SK-N-SH treated with all-trans-retinoic acid at 6 μM for 48 hours (cell line): ENCODE measurements around the gene HSD11B2.

Experiments
- ATAC-seq: fragments of 200-7000 bp; cut with Tn5 transposase; 3 replicates; pipeline ENCODE4 v1.9.1; 2020; ENCODE audit warnings: mild to moderate bottlenecking, moderate library complexity
- ARNTL ChIP-seq: fragments of 450-650 bp; formaldehyde crosslinking; IDR thresholded peaks from 2 replicates; pipeline ENCODE4 v1.5.0; 2020; ENCODE audit warnings: low read depth, mild to moderate bottlenecking, moderate library complexity, borderline replicate concordance
- BACH2 ChIP-seq: fragments of 250-450 bp; sonication (Bioruptor Pico); IDR thresholded peaks from 2 replicates; pipeline ENCODE4 v1.9.0; 2021; ENCODE audit warnings: mild to moderate bottlenecking, borderline replicate concordance
- CREB5 ChIP-seq: fragments of 250-450 bp; sonication (Bioruptor Pico); IDR thresholded peaks from 2 replicates; pipeline ENCODE4 v1.5.1; 2020; ENCODE audit warnings: low read depth, mild to moderate bottlenecking, moderate library complexity
- CSDC2 ChIP-seq: fragments of 250-450 bp; sonication (Bioruptor Pico); IDR thresholded peaks from 2 replicates; pipeline ENCODE4 v1.5.0; 2020; ENCODE audit warnings: mild to moderate bottlenecking, moderate library complexity
- ESRRG ChIP-seq: fragments of 250-450 bp; sonication (Bioruptor Pico); IDR thresholded peaks from 2 replicates; pipeline ENCODE4 v1.6.1; 2021; ENCODE audit warnings: mild to moderate bottlenecking
- GLIS3 ChIP-seq: fragments of 250-450 bp; sonication (Bioruptor Pico); IDR thresholded peaks from 2 replicates; pipeline ENCODE4 v1.5.0; 2020; ENCODE audit warnings: mild to moderate bottlenecking, moderate library complexity
- ISL1 ChIP-seq: fragments of 250-450 bp; sonication (Bioruptor Pico); IDR thresholded peaks from 2 replicates; pipeline ENCODE4 v2.1.2; 2022; ENCODE audit warnings: mild to moderate bottlenecking, moderate library complexity
- OSR1 ChIP-seq: fragments of 250-450 bp; sonication (Bioruptor Pico); IDR thresholded peaks from 2 replicates; pipeline ENCODE4 v1.8.0; 2022; ENCODE audit warnings: moderate library complexity, mild to moderate bottlenecking, inconsistent platforms
- PATZ1 ChIP-seq: fragments of 250-450 bp; sonication (Bioruptor Pico); IDR thresholded peaks from 2 replicates; pipeline ENCODE4 v1.8.0; 2020; ENCODE audit warnings: mild to moderate bottlenecking, moderate library complexity, borderline replicate concordance
- PPARA ChIP-seq: fragments of 250-450 bp; sonication (Bioruptor Pico); IDR thresholded peaks from 2 replicates; pipeline ENCODE4 v1.5.0; 2020; ENCODE audit warnings: mild to moderate bottlenecking, borderline replicate concordance
- RARB ChIP-seq: fragments of 250-450 bp; sonication (Bioruptor Pico); IDR thresholded peaks from 2 replicates; pipeline ENCODE4 v1.8.0; 2021; ENCODE audit warnings: mild to moderate bottlenecking, moderate library complexity
- SNAI2 ChIP-seq: fragments of 250-450 bp; sonication (Bioruptor Pico); IDR thresholded peaks from 2 replicates; pipeline ENCODE4 v1.5.0; 2020; ENCODE audit warnings: mild to moderate bottlenecking, moderate library complexity
- TCF4 ChIP-seq: fragments of 250-450 bp; sonication (Bioruptor Pico); IDR thresholded peaks from 2 replicates; pipeline ENCODE4 v1.8.0; 2021; ENCODE audit warnings: mild to moderate bottlenecking, moderate library complexity, borderline replicate concordance
- TOX ChIP-seq: fragments of 250-450 bp; sonication (Bioruptor Pico); IDR thresholded peaks from 2 replicates; pipeline ENCODE4 v1.8.0; 2021; ENCODE audit warnings: mild to moderate bottlenecking, moderate library complexity, borderline replicate concordance
- ZC3H10 ChIP-seq: fragments of 250-450 bp; sonication (Bioruptor Pico); IDR thresholded peaks from 2 replicates; pipeline ENCODE4 v1.5.1; 2021; ENCODE audit warnings: mild to moderate bottlenecking, moderate library complexity
- ZFP3 ChIP-seq: fragments of 250-450 bp; sonication (Bioruptor Pico); IDR thresholded peaks from 2 replicates; pipeline ENCODE4 v1.5.0; 2020; ENCODE audit warnings: mild to moderate bottlenecking, moderate library complexity
- ZFP30 ChIP-seq: fragments of 450-650 bp; formaldehyde crosslinking; IDR thresholded peaks from 2 replicates; pipeline ENCODE4 v1.5.0; 2022; ENCODE audit warnings: mild to moderate bottlenecking, moderate library complexity
- ZNF70 ChIP-seq: fragments of 450-650 bp; formaldehyde crosslinking; IDR thresholded peaks from 2 replicates; pipeline ENCODE4 v1.5.0; 2020; ENCODE audit warnings: mild to moderate bottlenecking, moderate library complexity
- TF ChIP-seq, protein P1 (sequence below): fragments of 250-450 bp; sonication (Bioruptor Pico); IDR thresholded peaks from 2 replicates; pipeline ENCODE4 v1.5.1; 2021; ENCODE audit warnings: mild to moderate bottlenecking, moderate library complexity

HSD11B2 gene

GRCh38 chr16:67384778-67385510 lies 46.0 kb upstream of the HSD11B2 start:
- TF ChIP-seq CREB5: no peak
- TF ChIP-seq PPARA (CRISPR knock-in tag): no peak
- TF ChIP-seq, protein P1, sequence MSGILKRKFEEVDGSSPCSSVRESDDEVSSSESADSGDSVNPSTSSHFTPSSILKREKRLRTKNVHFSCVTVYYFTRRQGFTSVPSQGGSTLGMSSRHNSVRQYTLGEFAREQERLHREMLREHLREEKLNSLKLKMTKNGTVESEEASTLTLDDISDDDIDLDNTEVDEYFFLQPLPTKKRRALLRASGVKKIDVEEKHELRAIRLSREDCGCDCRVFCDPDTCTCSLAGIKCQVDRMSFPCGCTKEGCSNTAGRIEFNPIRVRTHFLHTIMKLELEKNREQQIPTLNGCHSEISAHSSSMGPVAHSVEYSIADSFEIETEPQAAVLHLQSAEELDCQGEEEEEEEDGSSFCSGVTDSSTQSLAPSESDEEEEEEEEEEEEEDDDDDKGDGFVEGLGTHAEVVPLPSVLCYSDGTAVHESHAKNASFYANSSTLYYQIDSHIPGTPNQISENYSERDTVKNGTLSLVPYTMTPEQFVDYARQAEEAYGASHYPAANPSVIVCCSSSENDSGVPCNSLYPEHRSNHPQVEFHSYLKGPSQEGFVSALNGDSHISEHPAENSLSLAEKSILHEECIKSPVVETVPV (CRISPR knock-in tag): no peak
- TF ChIP-seq TOX (CRISPR knock-in tag): no peak
- no peak for TF ChIP-seq ISL1
- TF ChIP-seq ESRRG: no peak
- no peak for TF ChIP-seq ZFP3 (CRISPR knock-in tag)
- TF ChIP-seq SNAI2 (CRISPR knock-in tag): no peak
- TF ChIP-seq ZNF70 (CRISPR knock-in tag): no peak
- TF ChIP-seq CSDC2 (CRISPR knock-in tag): no peak
- TF ChIP-seq BACH2: no peak
- no peak for TF ChIP-seq OSR1
- TF ChIP-seq RARB (CRISPR knock-in tag): no peak
- no peak for TF ChIP-seq ZC3H10
- ATAC-seq: no peak

- no peak for ATAC-seq
- no peak for TF ChIP-seq PATZ1
- TF ChIP-seq GLIS3: no peak
- TF ChIP-seq CREB5: no peak
Measured at GRCh38 chr16:67386861-67387455, 44.0 kb upstream of the HSD11B2 start.

GRCh38 chr16:67387479-67388079 lies 43.3 kb upstream of the HSD11B2 start:
- ATAC-seq: no peak
- TF ChIP-seq GLIS3: no peak
- no peak for TF ChIP-seq ZFP30 (CRISPR knock-in tag)
- no peak for TF ChIP-seq CSDC2 (CRISPR knock-in tag)
- TF ChIP-seq TOX (CRISPR knock-in tag): no peak
- TF ChIP-seq TCF4 (CRISPR knock-in tag): no peak
- TF ChIP-seq CREB5: no peak
- no peak for TF ChIP-seq BACH2
- no peak for TF ChIP-seq RARB (CRISPR knock-in tag)
- no peak for TF ChIP-seq ZFP3 (CRISPR knock-in tag)
- TF ChIP-seq ARNTL (CRISPR knock-in tag): no peak
- TF ChIP-seq, protein P1 (CRISPR knock-in tag): no peak
- TF ChIP-seq, all 23 proteins: peak for 0
